ACC112 (cell line): Measurements from ENCODE around the gene ARHGEF11.

Source experiments
- H2AFZ ChIP-seq: fragments of 200-600 bp; sonication (generic); one replicate; pipeline ENCODE4 v1.6.0; 2017; ENCODE audit warnings: antibody characterized with exemption, low read length; ENCODE audit not compliant: unreplicated experiment
- H3K27ac ChIP-seq: fragments of 200-600 bp; sonication (generic); 2 replicates; pipeline ENCODE4 v1.5.1; 2014; ENCODE audit warnings: low read depth, mild to moderate bottlenecking, antibody characterized with exemption, low read length, moderate library complexity
- H3K27me3 ChIP-seq: fragments of 200-600 bp; sonication (generic); 2 replicates; pipeline ENCODE4 v1.6.1; 2014; ENCODE audit warnings: mild to moderate bottlenecking, antibody characterized with exemption, low read length, moderate library complexity, mixed read lengths; ENCODE audit not compliant: insufficient read depth
- H3K36me3 ChIP-seq: fragments of 200-600 bp; sonication (generic); 2 replicates; pipeline ENCODE4 v1.6.1; 2016; ENCODE audit warnings: mild to moderate bottlenecking, antibody characterized with exemption, low read length, moderate library complexity, mixed read lengths; ENCODE audit not compliant: insufficient read depth
- H3K4me1 ChIP-seq: fragments of 200-600 bp; sonication (generic); one replicate; pipeline ENCODE4 v1.6.1; 2016; ENCODE audit warnings: low read length, mixed read lengths; ENCODE audit not compliant: insufficient read depth, unreplicated experiment, control insufficient read depth
- H3K4me3 ChIP-seq: fragments of 200-600 bp; sonication (generic); 2 replicates; pipeline ENCODE4 v1.5.1; 2014; ENCODE audit warnings: mild to moderate bottlenecking, low read depth, low read length
- H3K79me2 ChIP-seq: fragments of 200-600 bp; sonication (generic); one replicate; pipeline ENCODE4 v1.6.0; 2016; ENCODE audit warnings: low read length; ENCODE audit not compliant: control insufficient read depth, unreplicated experiment, insufficient read depth

The ARHGEF11 gene

DNA sequence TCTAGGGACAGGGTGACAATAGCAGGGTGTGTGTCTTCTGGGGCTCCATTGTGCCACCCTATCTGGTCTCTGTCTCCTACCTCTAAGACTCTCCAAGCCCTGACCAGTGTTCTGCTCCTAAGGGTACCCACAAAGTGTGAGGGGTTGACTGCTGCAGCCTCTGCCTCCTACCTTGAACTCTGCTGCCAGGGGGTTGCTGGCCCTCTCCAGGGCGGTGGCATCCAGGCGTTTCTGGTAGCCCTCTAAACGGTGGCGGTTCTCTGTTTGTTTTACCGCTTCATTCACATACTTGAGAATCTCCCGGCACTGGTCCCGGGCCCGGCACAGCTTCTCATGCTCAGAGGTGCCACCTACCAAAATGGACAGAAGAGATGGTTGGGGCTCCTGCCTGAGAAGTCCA is 100.7 kb downstream of the ARHGEF11 start:
- peaks cover 32% of the 10 kb centered on the region; the same call in 1 of the 2 replicates for H3K36me3 ChIP-seq
- H3K4me1 ChIP-seq: no peaks in the 10 kb centered on the region
- no peaks in the 10 kb centered on the region for H3K79me2 ChIP-seq
- H3K4me3 ChIP-seq: no peak overlapping the region
- no peaks in the 10 kb centered on the region for H3K27me3 ChIP-seq
- no peak overlapping the region for H3K27ac ChIP-seq
- H2AFZ ChIP-seq: no peak overlapping the region

- no peaks in the 10 kb centered on the region for H3K79me2 ChIP-seq
- no peaks in the 10 kb centered on the region for H3K4me1 ChIP-seq
- no peak overlapping the region for H3K27ac ChIP-seq
- H3K36me3 ChIP-seq: peaks cover 28% of the 10 kb centered on the region; the same call in 1 of the 2 replicates
- H3K4me3 ChIP-seq: no peak overlapping the region
- H2AFZ ChIP-seq: no peak overlapping the region
- no peaks in the 10 kb centered on the region for H3K27me3 ChIP-seq
These were observed 101.3 kb downstream of the ARHGEF11 start for GRCh38 chr1:156944268-156944667.

DNA sequence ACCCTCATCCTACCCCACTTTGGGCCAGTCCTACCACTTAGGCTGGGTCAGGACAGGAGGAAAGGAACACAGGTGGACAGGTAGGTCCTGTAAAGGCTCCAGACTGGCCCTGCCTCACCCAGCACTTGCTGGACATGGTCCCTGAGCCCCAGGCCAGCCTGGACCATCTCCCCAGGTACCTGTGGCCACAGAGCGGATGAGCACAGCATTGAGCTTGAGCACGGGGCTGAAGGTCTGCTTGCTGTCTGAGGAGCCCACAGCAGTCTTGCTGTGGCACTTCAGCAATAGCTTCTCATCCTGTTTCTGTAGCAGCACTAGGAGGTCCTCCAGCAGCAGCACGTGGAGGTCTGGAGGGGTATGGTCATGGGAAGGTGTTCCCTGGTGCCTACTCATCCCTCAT is 101.8 kb downstream of the ARHGEF11 start:
- no peak overlapping the region for H3K4me3 ChIP-seq
- H3K36me3 ChIP-seq: peaks cover 28% of the 10 kb centered on the region; the same call in 1 of the 2 replicates
- H3K27ac ChIP-seq: no peak overlapping the region
- no peaks in the 10 kb centered on the region for H3K4me1 ChIP-seq
- H3K27me3 ChIP-seq: no peaks in the 10 kb centered on the region
- no peaks in the 10 kb centered on the region for H3K79me2 ChIP-seq
- H2AFZ ChIP-seq: no peak overlapping the region

GRCh38 chr1:156942576-156942975 is 103.0 kb downstream of the ARHGEF11 start:
- Histone ChIP-seq H3K79me2 (no peaks in the 10 kb centered on the region), H3K27me3 (no peaks in the 10 kb centered on the region), H3K27ac (no peak overlapping the region), H3K36me3 (peaks cover 24% of the 10 kb centered on the region; the same call in 1 of the 2 replicates), H2AFZ (no peak overlapping the region), H3K4me3 (no peak overlapping the region), H3K4me1 (no peaks in the 10 kb centered on the region)

- Histone ChIP-seq H3K27ac (no peak overlapping the region), H3K79me2 (no peaks in the 10 kb centered on the region), H2AFZ (no peak overlapping the region), H3K4me3 (no peak overlapping the region), H3K27me3 (no peaks in the 10 kb centered on the region), H3K36me3 (peaks cover 24% of the 10 kb centered on the region; the same call in 1 of the 2 replicates), H3K4me1 (no peaks in the 10 kb centered on the region)
These were observed 103.4 kb downstream of the ARHGEF11 start for GRCh38 chr1:156942176-156942575.

DNA sequence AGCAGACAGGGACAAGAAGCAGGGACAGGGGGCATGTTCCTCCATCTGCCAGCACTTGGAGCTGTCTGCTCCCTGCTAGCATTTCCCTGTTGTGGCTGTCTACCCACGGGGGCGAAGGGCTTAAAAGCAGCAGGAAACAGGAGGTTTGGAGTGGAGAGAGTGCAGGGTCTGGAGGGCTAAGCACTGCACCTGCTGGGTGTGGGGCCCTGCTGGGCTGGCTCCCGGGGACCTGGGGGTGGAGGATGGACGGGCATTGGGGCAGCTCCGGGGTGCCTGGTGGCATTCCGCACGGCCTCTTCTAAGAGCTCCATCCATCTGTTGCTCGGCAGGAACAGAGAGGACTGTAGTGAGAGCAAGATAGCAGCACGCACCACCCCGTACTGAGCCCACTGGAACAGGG is 103.9 kb downstream of the ARHGEF11 start:
- Histone ChIP-seq H3K4me3 (no peak overlapping the region), H3K27me3 (no peaks in the 10 kb centered on the region), H3K4me1 (no peaks in the 10 kb centered on the region), H3K27ac (no peak overlapping the region), H3K79me2 (no peaks in the 10 kb centered on the region), H2AFZ (no peak overlapping the region), H3K36me3 (peaks cover 22% of the 10 kb centered on the region; the same call in 1 of the 2 replicates)

DNA sequence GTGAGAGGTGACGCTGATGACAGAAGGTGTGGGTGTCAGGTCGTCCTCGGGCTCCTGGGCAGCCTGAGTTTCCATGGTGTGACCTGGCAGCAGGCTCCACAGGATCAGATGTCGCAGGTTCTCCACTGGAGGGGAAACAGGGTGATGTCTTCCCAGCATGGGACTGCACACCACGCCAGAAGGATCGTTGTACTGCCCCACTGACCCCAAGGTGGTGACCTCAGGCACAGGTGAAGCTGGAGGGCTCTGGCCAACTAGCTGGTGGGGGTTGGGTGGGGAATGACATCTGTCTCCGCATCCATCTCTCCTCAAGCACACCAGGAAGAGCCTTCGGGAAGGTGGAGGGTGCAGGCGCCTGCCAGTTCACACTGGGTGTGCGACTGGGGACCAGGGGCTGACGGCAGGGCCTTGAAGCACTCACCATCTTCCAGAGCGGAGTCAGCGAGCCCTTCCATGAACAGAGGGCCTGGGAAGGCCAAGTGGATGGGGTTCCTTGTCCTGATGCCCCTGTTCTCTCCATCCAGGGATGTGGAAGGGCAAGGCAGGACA is 105.7 kb downstream of the ARHGEF11 start:
- Histone ChIP-seq H2AFZ (no peak overlapping the region), H3K36me3 (peaks cover 7% of the 10 kb centered on the region; the same call in 1 of the 2 replicates), H3K79me2 (no peaks in the 10 kb centered on the region), H3K27me3 (no peaks in the 10 kb centered on the region), H3K4me3 (no peak overlapping the region), H3K27ac (no peak overlapping the region), H3K4me1 (no peaks in the 10 kb centered on the region)

DNA sequence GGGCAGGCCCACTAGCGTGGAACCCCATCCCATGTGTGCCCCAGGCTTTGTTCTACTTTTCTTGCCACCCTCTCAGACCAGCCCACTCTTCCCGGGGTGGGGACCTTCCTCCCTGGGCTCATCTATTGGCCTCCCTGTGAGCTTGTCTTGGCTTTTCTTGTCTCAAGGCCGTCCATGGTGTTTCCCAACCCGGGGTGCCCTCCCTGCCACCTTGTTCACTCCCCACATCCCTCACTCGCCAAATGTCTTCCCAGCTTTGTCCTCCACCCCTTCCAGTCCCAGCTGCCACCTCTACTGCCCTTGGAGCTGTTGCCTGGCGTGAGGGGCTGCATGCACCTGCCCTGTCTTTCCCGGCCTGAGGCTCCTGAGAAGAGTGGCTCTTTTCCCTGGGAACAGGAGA is 106.7 kb downstream of the ARHGEF11 start:
- H3K36me3 ChIP-seq: peaks cover 5% of the 10 kb centered on the region; the same call in 1 of the 2 replicates
- H3K79me2 ChIP-seq: no peaks in the 10 kb centered on the region
- H3K27ac ChIP-seq: no peak overlapping the region
- H3K4me1 ChIP-seq: no peaks in the 10 kb centered on the region
- no peak overlapping the region for H3K4me3 ChIP-seq
- H3K27me3 ChIP-seq: no peaks in the 10 kb centered on the region
- no peak overlapping the region for H2AFZ ChIP-seq

- no peaks in the 10 kb centered on the region for H3K4me1 ChIP-seq
These were observed 107.7 kb downstream of the ARHGEF11 start for GRCh38 chr1:156937883-156938282.

GRCh38 chr1:156936721-156937220 is 108.8 kb downstream of the ARHGEF11 start:
- no peaks in the 10 kb centered on the region for H3K79me2 ChIP-seq
- no peaks in the 10 kb centered on the region; the same call in 1 of the 2 replicates for H3K36me3 ChIP-seq
- no peaks in the 10 kb centered on the region for H3K27me3 ChIP-seq
- no peak overlapping the region for H2AFZ ChIP-seq
- no peaks in the 10 kb centered on the region for H3K4me1 ChIP-seq
- H3K4me3 ChIP-seq: no peak overlapping the region
- H3K27ac ChIP-seq: no peak overlapping the region

More at GRCh38 chr1:156937883-156938282, 107.7 kb downstream of the ARHGEF11 start:
- H3K27ac ChIP-seq: no peak overlapping the region
- H3K36me3 ChIP-seq: no peaks in the 10 kb centered on the region; the same call in 1 of the 2 replicates
- no peaks in the 10 kb centered on the region for H3K79me2 ChIP-seq
- H2AFZ ChIP-seq: no peak overlapping the region
- no peak overlapping the region for H3K4me3 ChIP-seq
- no peaks in the 10 kb centered on the region for H3K27me3 ChIP-seq

- Histone ChIP-seq H3K4me3 (no peak overlapping the region), H3K36me3 (no peaks in the 10 kb centered on the region; the same call in 1 of the 2 replicates), H2AFZ (no peak overlapping the region), H3K79me2 (no peaks in the 10 kb centered on the region), H3K27ac (no peak overlapping the region), H3K27me3 (no peaks in the 10 kb centered on the region), H3K4me1 (no peaks in the 10 kb centered on the region)
These were observed 109.4 kb downstream of the ARHGEF11 start for GRCh38 chr1:156936191-156936590.
